Purkinje cell (primary cell): Measurements from ENCODE around the gene CCDC198. TPM values are rescaled to one million over a fixed set of nuclear protein-coding genes. Genes with fewer than 3 reads are reported as not detected.

Source experiments
- polyA plus RNA-seq: library from polyadenylated mRNA; unstranded; fragments of >200 nt; fragmentation: Nextera tagmentation; gene quantifications from 2 replicates; pipeline ENCODE4 v1.2.1, GENCODE V29; 2014

CCDC198 gene
- 1.4 TPM in 1 of 2 replicates, not detected in the other for polyA plus RNA-seq

GRCh38 chr14:57493467-57494181, at the start of gene CCDC198:
TSS of gene CCDC198 (minus strand) at chr14:57493857. CDS start at chr14:57493715, 142 bp downstream.

Other genes starting within 250 kb of the CCDC198 start
- gene EXOC5, start 225.0 kb downstream of the CCDC198 start, polyA plus RNA-seq, result 59.1 and 62.2 TPM in 2 replicates
- 75.7 and 81.2 TPM in 2 replicates for gene AP5M1, start 224.9 kb downstream of the CCDC198 start, polyA plus RNA-seq
- 25.7 and 34.8 TPM in 2 replicates for gene NAA30, start 103.3 kb downstream of the CCDC198 start, polyA plus RNA-seq